Erythroblast (primary cell): ENCODE data around the gene NPAS2.

Experiments
- DNase-seq, 2 experiments: peaks; one replicate each; lab custom pipeline; 2025; lab: John Stamatoyannopoulos, UW
- GATA1 ChIP-seq: IDR thresholded peaks from 2 replicates; pipeline ENCODE4 v1.6.1; 2011; ENCODE audit warnings: low read depth, mild to moderate bottlenecking, control low read depth, low read length, moderate library complexity
- POLR2A ChIP-seq: IDR thresholded peaks from 2 replicates; pipeline ENCODE4 v1.6.1; 2011; ENCODE audit warnings: mild to moderate bottlenecking, low read length

Gene NPAS2

DNA sequence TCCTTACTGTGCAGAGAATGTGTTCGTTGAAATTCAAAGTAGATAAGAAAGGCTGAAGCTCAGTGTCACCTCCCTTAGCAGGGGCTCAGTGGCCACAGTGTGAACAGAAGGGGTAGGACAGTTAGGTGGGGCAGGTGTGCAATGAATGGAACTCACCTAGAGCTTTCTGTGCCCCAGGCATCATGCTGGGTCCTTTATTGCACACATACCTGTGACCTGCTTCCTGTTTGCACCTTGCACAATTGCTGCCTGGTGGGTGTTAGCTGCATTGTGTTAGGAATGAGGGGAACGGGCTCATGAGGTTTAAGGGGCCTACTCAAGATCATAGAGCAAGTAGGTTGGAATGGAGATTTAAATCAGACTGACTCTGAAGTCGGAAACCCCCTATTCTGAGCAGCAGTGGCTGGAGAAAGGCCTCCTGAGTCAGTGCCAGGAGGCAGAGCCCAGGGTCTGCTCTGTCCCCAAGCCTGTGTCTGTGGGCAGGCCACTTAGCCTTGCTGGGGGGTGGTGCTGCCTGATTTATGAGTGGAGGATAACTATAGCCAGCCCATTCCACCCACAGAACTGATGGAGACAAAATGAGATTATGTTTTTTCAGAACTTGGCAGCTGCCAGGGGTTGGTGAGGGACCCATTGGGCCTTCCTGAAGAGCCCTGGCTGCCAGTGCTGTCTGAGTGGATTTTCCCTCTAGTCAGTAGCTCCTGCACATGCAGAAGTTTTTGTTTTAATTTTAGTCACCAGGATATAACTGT lies 76.2 kb downstream of the NPAS2 start:
- TF ChIP-seq GATA1 (no peak), POLR2A (no peak)
- no peak for DNase-seq

DNA sequence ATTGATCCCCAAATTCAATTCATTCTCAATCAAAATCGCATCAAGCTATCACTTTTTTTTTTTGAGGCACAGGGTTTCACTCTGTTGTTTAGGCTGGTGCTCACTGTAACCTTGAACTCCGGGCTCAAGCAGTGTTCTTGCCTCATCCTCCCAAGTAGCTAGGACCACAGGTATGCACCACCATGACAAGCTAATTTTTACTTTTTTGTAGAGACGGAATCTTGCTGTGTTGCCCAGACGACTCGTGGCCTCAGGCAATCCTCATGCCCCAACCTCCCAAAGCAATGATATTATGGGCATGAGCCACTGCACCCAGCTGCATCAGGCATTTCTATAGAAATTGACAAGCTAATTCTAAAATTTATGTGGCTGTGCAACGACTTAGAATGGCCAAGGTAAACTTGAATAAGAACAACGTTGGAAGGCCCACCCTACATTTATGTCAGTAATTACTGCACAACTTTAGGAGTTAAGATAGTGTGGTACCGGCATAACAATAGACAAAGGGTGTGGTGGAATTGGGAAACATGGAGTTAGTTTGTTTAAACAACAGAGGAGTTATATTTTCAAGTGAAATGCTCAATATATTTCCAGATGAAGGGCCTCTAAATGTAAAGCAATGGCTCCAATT lies 78.2 kb downstream of the NPAS2 start:
- TF ChIP-seq POLR2A (no peak), GATA1 (no peak)
- no peak for DNase-seq

DNA sequence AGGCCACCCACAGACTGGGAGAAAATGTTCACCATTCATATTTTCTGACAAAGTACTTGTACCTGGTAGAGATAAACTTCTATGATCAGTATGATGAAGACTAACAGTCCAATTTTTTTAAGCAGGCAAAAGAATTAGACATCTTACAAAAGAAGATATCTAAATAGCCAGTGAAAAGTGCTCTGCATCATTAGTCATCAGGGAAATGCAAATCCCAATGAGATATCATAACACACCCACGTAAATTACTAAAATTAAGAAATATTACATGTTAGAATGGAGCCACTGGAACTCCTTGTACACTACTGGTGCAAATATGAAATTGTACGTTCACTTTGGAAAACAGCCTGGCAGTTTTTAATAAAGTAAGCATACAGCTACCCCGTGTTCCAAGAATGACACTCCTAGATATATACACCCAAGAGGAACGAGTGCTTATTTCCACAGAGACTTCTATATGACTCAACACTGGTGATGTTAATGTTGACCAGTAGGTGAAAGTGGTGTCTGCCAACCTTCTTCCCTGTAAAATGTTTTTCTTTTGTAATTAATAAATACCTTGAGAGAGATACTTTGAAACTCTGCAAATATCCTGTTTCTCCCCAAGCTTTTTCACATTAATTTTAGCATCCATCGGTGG lies 80.3 kb downstream of the NPAS2 start:
- TF ChIP-seq GATA1, result no peak
- no peak for TF ChIP-seq POLR2A
- DNase-seq, result no peak

DNA sequence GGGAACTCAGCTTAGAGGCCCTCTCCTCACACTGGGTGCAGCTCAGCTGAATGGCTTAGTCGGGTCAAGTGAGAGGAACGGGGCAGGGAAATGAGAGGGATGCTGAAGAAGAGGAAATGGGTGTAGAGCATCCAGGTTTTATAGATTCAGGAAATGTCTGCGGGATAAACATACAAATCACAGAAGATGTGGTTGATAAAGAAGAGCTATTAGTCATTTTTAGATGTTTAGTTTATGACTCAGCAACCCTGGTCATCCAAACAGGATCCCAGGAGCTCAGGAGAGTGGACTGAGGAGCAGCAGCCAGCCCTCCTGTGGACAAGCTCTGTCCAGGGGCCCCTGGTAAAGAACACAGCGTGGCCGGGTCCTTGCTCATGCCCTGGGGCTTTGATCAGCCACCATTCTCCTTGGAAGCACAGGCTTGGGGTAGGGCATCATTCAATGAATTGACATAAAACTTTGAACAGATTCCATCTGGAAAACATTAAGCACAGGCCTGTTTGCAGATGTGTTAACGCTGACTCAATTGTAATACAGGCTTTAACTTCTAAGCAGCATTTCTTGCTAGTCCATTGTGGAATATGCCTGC lies 83.0 kb downstream of the NPAS2 start:
- TF ChIP-seq POLR2A (no peak), GATA1 (no peak)
- no peak for DNase-seq

DNA sequence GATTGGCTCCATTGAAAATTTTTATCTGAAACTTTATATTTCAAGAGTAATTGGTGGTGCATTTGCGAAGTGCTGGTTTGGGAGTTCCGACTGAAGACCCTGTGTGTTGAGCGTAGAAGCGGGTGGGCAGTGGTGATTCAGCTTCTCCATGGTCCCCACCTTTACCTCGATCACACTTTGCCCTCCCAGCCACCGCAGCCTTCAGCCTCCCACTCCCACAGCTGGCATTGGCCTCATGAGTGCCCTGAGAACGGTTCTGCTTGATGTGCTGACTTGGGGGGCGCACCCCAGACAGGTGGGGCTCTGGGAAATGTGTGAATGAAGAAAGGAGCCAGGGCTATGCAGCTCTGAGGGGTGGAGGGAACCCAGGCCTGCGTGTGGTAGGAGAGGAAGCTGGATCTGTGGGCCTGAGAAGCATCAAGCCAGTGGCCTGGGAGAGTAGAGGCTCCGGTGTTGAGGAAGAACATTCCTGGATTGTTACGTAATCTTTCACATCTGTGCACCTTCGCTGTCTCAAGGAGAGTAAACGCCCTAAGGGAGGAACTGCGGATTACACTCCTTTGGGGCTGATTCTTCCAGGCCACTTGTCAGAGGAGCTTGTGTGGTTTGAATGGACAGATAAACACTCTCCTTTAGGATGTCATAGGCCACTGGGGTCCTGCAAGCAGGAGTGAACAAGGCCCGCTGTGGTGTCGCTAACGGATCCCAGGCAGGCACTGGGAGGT lies 83.8 kb downstream of the NPAS2 start:
- TF ChIP-seq POLR2A (no peak), GATA1 (no peak)
- no peak for DNase-seq

DNA sequence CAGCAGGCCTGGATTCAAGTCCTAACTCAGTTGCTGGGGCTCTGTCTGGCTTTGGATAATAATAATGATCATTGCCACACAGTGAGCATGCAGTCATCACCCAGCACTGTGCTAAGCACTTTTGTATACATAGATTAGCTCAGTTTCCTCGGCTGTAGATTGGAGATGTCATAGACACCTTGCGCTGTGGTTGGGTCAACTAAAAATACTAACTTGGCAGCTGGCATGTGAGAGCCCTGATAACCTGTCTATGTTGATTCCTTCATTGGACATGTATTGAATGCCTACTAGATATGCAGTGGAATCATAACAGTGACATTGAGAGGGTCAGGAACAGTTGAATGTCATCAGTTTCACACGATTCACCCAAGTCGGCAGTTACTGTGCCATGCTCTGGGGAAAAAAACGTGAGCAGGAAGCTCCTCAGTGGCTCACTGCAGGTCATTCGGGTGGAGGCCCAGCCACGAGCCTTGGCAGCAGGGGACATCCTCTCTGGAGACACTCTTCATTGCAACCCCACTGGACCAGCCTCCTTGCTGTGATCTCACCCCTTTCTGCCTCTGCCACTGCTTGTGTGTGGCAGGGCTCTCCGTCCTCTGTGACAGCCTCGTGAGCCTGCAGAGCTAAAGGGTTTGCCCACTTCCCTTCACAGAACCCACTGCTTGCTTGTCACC lies 85.3 kb downstream of the NPAS2 start:
- TF ChIP-seq GATA1 (no peak), POLR2A (no peak)

DNA sequence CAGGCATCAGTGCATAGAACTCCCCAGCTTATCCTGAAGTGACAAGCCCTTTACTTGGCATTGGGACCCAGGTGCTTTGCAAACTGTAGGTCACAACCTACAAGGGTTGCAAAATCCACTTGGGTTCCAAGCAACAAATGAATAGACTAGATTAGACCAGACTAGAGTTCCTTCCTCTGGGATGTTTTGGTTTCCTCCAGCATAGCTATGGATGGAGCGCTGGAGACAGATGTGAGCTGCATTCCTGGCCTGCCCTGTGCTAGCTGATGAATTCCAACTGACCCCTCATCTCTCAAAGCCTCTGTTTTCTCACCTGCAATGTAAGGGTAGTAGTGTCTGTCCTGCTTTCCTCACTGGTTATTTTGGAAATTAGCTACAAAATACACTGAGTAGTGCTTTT lies 86.2 kb downstream of the NPAS2 start:
- DNase-seq, result no peak
- TF ChIP-seq POLR2A (no peak), GATA1 (no peak)

More for the DNA sequence above, 85.3 kb downstream of the NPAS2 start:
- DNase-seq, result no peak

DNA sequence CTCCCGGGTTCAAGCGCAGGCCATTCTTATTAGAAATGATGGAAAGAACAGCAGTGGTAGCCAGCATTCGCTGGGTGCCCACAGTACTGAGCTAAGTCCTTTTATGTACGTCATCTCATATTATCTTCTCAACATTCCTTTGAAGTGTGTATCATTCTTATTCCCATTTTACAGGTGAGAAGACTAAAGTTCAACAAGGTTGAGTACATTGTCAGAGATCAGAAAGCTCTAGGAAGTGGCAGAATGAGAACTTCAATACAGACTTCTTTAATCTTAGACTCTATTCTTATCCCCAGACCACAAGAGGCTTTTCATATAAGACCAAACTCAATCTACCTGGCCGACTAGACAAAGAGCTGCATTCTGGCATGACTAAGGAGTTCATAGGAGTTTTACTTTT lies 86.7 kb downstream of the NPAS2 start:
- TF ChIP-seq POLR2A (no peak), GATA1 (no peak)
- DNase-seq, result no peak

DNA sequence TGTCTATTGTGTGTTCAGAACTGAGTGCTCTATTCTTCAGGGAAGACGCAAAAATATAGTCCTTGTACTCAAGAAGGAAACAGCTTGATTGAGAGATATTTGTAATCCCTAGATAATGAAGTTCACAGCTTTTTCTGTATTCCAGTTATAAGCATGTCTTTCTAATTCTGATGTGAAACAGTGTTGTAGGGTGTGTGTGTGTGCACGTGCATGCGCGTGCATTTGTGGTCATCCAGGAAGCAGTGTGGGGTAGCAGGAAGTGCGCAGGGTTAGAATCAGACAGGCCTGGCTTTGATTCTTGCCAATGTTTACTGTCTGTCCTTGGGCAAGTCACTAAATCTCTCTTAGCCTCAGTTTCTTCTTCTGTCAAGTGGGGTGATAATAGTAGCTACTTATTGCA lies 87.9 kb downstream of the NPAS2 start:
- no peak for TF ChIP-seq GATA1
- no peak for DNase-seq

DNA sequence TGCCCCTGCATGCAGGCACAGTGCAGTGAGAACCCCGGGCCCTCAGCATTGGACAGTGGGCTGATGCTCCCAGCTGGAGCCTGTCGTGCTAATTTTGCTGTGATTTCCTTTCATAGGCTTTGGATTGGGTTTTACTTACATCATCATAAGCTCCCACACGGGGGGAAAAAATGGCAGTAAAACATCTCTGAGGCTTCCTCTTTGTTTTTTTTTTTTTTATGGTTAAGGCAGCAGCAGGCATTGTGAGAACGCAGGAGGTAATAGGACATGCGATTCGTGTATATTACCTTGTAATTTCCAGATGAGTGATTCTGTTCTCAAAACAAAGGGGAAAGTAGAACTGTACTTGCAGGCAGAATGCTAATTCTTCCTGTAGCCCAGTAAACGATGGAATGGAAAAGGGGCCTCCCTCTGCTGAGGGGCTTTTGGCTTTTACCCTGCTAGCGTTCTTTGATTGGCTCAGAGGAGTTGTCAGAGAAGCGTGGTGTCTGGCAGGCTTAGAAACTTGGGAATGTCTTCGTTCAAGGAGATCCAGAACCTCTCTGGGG lies 89.7 kb downstream of the NPAS2 start:
- no peak for DNase-seq
- TF ChIP-seq GATA1 (no peak), POLR2A (no peak)

DNA sequence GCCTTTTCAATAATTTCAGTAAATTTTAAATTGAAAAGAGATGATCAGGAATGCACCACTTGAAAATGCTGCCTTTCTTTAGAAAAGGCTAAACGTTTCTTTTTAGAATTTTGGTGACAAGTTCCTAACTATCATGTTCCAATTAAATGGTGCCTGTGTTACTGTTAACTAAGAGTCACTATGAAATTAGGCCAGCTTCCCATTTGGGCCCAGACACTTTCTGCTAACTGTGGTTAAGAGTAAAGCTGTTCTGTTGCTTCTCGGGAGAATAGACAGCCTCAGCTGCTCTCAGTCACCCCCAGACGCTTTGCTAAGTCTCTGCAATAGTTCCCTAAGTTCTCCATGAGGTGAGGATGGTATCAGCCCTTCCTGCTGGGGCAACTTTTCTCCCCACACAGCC lies 90.2 kb downstream of the NPAS2 start:
- TF ChIP-seq GATA1 (no peak), POLR2A (no peak)

DNA sequence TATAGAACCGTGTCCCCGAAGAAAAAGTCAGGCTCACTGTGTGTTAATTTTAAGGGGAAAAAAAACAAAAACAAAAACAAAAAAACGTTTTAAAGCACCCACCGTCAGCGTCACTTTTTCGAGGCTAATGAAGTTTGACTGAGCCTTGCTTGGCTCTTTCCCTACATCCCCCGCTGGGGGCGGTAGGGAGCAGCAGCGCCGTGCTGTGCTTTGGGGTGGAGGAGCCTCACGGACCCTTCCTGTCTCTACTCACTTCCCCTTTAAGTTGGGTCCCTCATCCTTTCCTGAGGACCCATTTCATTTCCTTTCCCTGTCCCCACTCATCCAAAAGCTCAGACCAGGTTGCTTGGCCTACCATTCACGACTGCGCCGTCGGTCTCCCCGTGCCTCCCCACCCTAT lies 99.4 kb downstream of the NPAS2 start:
- DNase-seq, result peak in 1 of 2 experiments; percentile 23
- TF ChIP-seq GATA1, result no peak
- TF ChIP-seq POLR2A, result no peak

More for the DNA sequence above, 90.2 kb downstream of the NPAS2 start:
- DNase-seq, result no peak
